Brain microvascular endothelial cell (primary cell): Measurements from ENCODE around the gene CEMIP2.

Experiments
- DNase-seq: peaks from one replicate; pipeline ENCODE4 v3.0.0-alpha.2; 2020
- H3K27ac ChIP-seq: fragments of 250-450 bp; sonication (Bioruptor Pico); 2 replicates; pipeline ENCODE4 v1.5.1; 2020; ENCODE audit warnings: mild to moderate bottlenecking, moderate library complexity
- H3K27me3 ChIP-seq: fragments of 250-450 bp; sonication (Bioruptor Pico); replicated peaks from 2 replicates; pipeline ENCODE4 v1.5.1; 2020; ENCODE audit warnings: mild to moderate bottlenecking
- H3K36me3 ChIP-seq: fragments of 250-450 bp; sonication (Bioruptor Pico); replicated peaks from 2 replicates; pipeline ENCODE4 v1.5.1; 2020; ENCODE audit warnings: mild to moderate bottlenecking
- H3K4me3 ChIP-seq: 2 replicates; pipeline ENCODE4 v1.5.1; 2011; ENCODE audit warnings: low read depth, mild to moderate bottlenecking, control low read depth, low read length, moderate library complexity
- in situ Hi-C: cut with HindIII; loops from 2 replicates; pipeline ENCODE4 v1.10.0; 2017; ENCODE audit warnings: low sequenced_read_pairs, low pct_ligation_motif_present
- TF ChIP-seq, protein P1 (sequence below): IDR thresholded peaks from 2 replicates; pipeline ENCODE4 v1.5.1; 2011; ENCODE audit warnings: low read depth, mild to moderate bottlenecking, moderate library complexity, low read length, control low read depth, inconsistent platforms; ENCODE audit errors: missing control alignments

Gene CEMIP2

DNA sequence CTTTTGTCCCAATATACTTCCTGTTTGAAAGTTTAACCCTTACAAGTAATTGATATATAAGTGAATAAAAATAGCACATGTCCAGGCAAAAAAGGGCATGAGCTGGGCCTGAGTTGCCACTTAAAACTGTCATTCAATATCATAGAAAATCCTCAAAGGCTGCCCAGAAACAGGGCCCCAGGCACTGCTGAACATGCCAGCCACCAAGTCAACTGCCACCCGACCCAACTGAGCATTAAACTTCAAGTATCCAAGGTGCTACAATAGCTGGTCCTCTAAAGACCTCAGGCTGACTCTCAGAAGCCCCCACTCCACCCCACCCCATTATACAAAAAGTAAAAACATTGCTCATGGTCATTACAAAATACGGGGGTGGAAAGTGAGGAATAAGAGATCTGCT lies 83.7 kb downstream of the CEMIP2 start:
- Histone ChIP-seq H3K27ac (no peak overlapping the region), H3K4me3 (no peak overlapping the region)
- in situ Hi-C loops, result no loop called here

DNA sequence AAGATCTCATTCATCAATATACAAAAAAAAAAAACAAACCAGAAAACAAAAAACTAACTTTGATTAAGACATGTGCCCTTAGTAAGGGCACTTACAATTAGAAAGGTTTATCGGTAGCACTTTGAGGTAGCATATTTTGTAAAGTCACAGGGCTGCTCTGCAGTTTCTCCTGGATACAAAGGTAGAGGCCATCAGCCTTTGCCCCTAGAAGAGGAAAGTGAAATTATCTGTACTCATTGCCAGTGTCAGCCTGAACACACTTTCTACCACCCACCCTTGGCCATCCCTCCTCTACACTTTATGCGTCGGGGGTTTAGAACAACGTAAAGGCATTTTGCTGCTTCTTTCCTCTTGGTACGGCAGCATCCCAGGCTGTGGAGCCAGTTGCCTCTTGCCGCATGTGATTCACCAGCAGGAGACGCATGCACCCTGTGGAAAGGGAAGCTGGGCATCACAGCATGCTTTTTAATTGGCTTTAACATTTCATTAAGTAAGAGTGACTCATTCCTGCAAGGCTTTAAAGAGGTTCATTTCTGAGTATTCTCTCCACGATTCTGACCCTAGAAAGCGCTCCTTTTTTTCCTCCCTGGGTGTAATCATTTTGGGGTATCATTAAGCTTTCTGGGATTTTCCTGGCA lies 84.6 kb downstream of the CEMIP2 start:
- H3K27me3 ChIP-seq, result no peaks in the 10 kb centered on the region
- peak; percentile 31 for DNase-seq
- H3K27ac ChIP-seq, result no peak overlapping the region
- TF ChIP-seq, protein P1, sequence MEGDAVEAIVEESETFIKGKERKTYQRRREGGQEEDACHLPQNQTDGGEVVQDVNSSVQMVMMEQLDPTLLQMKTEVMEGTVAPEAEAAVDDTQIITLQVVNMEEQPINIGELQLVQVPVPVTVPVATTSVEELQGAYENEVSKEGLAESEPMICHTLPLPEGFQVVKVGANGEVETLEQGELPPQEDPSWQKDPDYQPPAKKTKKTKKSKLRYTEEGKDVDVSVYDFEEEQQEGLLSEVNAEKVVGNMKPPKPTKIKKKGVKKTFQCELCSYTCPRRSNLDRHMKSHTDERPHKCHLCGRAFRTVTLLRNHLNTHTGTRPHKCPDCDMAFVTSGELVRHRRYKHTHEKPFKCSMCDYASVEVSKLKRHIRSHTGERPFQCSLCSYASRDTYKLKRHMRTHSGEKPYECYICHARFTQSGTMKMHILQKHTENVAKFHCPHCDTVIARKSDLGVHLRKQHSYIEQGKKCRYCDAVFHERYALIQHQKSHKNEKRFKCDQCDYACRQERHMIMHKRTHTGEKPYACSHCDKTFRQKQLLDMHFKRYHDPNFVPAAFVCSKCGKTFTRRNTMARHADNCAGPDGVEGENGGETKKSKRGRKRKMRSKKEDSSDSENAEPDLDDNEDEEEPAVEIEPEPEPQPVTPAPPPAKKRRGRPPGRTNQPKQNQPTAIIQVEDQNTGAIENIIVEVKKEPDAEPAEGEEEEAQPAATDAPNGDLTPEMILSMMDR, result peak; percentile 80
- H3K36me3 ChIP-seq, result peaks cover under 1% of the 10 kb centered on the region
- no peak overlapping the region for H3K4me3 ChIP-seq
- in situ Hi-C loops, result no loop called here

More for the DNA sequence above, 83.7 kb downstream of the CEMIP2 start:
- Histone ChIP-seq H3K27me3 (no peaks in the 10 kb centered on the region), H3K36me3 (peaks cover 5% of the 10 kb centered on the region)
- TF ChIP-seq, protein P1, result no peak
- DNase-seq, result no peak

DNA sequence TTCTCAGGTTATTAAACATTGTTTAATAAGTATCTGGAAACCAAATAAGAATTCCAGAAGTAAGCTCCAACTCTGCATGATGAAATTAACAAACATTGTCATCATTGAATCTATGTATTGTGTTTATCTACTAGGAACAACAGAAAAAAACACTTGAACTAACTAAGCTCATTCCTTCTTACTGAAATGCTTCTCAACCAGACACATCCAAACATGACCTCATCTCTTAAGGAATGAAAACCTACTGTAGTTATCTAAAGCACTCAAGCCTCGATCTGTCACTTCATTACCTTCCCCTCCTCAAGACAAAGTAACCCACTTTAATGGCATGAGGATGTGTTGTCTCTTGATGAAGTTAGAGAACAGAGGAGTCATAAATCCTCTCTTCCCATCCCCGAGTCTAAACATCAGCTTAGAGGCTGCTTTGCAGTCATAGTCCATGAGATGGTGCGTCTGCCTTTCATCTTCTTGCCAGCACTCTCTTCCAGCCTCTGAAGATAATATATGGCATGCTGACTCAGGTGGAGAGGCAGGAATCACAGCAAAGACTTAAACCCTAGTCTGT lies 86.5 kb downstream of the CEMIP2 start:
- in situ Hi-C loops, result no loop called here
- peak; percentile 37 for DNase-seq
- Histone ChIP-seq H3K36me3 (no peaks in the 10 kb centered on the region), H3K27ac (peak overlapping the region; percentile 71), H3K27me3 (no peaks in the 10 kb centered on the region), H3K4me3 (no peak overlapping the region)
- TF ChIP-seq, protein P1, result peak; percentile 5

DNA sequence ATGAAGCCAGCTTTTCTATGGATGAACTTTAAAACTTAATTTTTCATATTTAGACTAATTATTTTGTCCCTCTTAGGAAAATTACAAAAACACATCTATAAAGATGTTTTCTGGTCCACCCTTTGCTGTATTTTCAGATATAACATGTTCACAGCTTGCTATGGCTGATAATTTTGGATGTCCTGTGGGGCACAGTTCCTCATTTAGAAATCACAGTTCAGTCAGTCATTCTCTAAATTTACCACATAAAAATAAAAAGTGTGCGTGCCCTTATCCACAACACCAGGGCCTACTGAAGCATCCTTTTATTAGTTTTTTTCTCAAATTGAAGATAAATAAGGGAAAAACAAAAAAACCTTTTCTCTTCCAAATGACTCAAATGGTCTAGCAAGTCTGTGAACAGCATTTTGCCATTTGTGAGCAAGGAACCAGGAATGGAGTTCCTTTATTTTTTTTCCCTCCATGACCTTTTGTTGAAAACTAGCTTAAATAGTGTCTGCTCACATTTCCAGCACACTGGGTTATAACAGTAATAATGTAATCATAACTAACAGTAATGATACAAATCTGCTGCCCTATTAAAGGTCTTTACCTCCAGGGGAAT lies 87.1 kb downstream of the CEMIP2 start:
- H3K27ac ChIP-seq, result peak overlapping the region; percentile 71
- TF ChIP-seq, protein P1, result no peak
- H3K4me3 ChIP-seq, result no peak overlapping the region
- DNase-seq, result no peak
- no peaks in the 10 kb centered on the region for H3K27me3 ChIP-seq
- no peaks in the 10 kb centered on the region for H3K36me3 ChIP-seq
- in situ Hi-C loops, result no loop called here

DNA sequence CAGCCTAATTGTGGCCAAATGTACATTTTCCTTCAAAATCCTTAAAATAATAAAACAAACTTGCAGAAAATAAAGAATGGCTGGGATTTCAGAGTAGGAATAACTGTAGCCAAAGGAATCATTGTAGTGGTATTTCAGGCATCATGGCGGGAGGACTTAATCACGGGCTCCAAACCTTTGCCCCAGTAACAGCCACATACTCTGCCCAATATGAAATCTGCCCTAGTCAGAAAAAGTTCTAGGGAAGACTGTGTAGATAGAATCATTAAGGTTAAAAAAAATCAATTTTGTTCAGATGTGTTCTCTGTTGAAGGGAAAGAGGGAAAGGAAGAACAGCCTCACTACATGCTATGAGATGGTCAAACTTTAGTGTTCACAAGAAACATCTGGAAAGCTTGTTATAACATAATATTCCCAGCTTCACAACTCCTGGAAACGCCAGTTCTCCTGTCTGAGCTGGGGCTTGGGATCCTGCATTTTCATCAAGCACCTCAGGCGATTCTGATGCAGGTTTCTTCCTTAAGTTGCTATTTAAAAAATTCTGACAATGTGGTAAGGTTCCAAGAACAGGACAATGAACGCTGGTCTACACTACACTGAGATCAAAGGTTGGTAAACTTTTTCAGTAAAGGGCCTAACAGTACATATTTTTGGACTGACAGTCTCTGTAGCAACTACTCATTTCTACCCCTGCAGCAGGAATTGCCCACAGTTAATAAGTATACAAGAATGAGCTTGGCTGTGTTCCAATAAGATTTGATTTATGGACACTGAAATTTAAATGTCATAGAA lies 87.9 kb downstream of the CEMIP2 start:
- Histone ChIP-seq H3K36me3 (no peaks in the 10 kb centered on the region), H3K27ac (peak overlapping the region; percentile 71), H3K4me3 (no peak overlapping the region), H3K27me3 (no peaks in the 10 kb centered on the region)
- TF ChIP-seq, protein P1, result no peak
- peak; percentile 40 for DNase-seq
- in situ Hi-C loops, result no loop called here
